Adrenal gland (tissue), 12 donors: ENCODE measurements around the gene CDON. TPM values are rescaled to one million over a fixed set of nuclear protein-coding genes. Genes with fewer than 3 reads are reported as not detected.

Experiments
- DNase-seq, 7 donors: peaks; one replicate each; pipeline ENCODE4 v3.0.0-alpha.2; 2019 to 2020
- H3K27ac ChIP-seq, 5 donors: fragments of 200-600 bp; sonication (generic) in 4 of 5; 1 replicate in 3 of 5; 2 replicates in 2 of 5; pipeline versions ENCODE4 v1.5.1 to v1.8.0; 2016 to 2020; ENCODE audit warnings: mild to moderate bottlenecking in 1 of 5
- H3K27me3 ChIP-seq: fragments of 200-600 bp; 2 replicates; pipeline ENCODE4 v1.8.0; 2021
- H3K36me3 ChIP-seq, 2 donors: fragments of 200-600 bp; replicated peaks in 1 of 2; 1 replicate in 1 of 2; 2 replicates in 1 of 2; pipeline versions ENCODE4 v1.5.1 to v1.8.0; 2018 to 2022
- H3K4me1 ChIP-seq, 2 donors: fragments of 200-600 bp; replicated peaks in 1 of 2; 1 replicate in 1 of 2; 2 replicates in 1 of 2; pipeline versions ENCODE4 v1.5.1 to v1.8.0; 2018 to 2021
- H3K4me3 ChIP-seq, 4 donors: fragments of 200-600 bp; sonication (generic) in 3 of 4; one replicate each; pipeline ENCODE4 v1.5.1; 2016 to 2018
- H3K9me3 ChIP-seq, 3 donors: fragments of 200-600 bp; sonication (generic) in 1 of 3; replicated peaks in 1 of 3; 1 replicate in 2 of 3; 2 replicates in 1 of 3; pipeline versions ENCODE4 v1.5.1 to v1.8.0; 2016 to 2021
- CTCF ChIP-seq, 6 experiments: fragments of 450-650 bp in 4 of 6; fragments of 200-600 bp in 2 of 6; sonication (generic) in 1 of 6; IDR thresholded peaks; 1 replicate in 5 of 6; 2 replicates in 1 of 6; pipeline versions ENCODE4 v1.5.1 to v1.8.0; 2016 to 2021; ENCODE audit warnings: antibody characterized with exemption in 6 of 6, mild to moderate bottlenecking in 2 of 6, moderate library complexity in 1 of 6
- POLR2A ChIP-seq, 2 donors: fragments of 450-650 bp; IDR thresholded peaks; one replicate each; pipeline ENCODE4 v1.6.1; 2017; ENCODE audit warnings: antibody characterized with exemption in 2 of 2, mild to moderate bottlenecking in 2 of 2, moderate library complexity in 1 of 2
- WGBS, 4 donors: extraction: QIAGEN DNeasy Blood & Tissue Kit in 2 of 4; methylation state at CpG; one replicate each; pipeline versions ENCODE4 v1.1.5 to v1.1.7; 2013 to 2017; 5-methylcytosine and 5-hydroxymethylcytosine counted together
- intact Hi-C, 2 donors: fragments of 100-400 bp; cut with DNase I; formaldehyde crosslinking; loops; one replicate each; pipeline versions ENCODE4 v1.14.1 to v1.15.0; 2022 to 2023
- polyA plus RNA-seq, 3 donors: library from polyadenylated mRNA; stranded (reverse); fragments of 200-250 nt in 2 of 3; fragments of 350-450 nt in 1 of 3; fragmentation: Illumina TruSeq in 1 of 3; extraction: RNeasy Lipid Tissue Mini Kit (QIAGEN cat#74804) in 1 of 3; gene quantifications; one replicate each; pipeline ENCODE4 v1.2.3, GENCODE V29; 2013 to 2014
- total RNA-seq, 9 donors: library from RNA; depleted of rRNA in 4 of 9; stranded (reverse); fragments of >200 nt in 4 of 9; fragments of 120-200 nt in 1 of 9; fragmentation: NEBNext Ultra II Directional in 1 of 9; extraction: Animal tissue kit (Norgen Biotek cat#: 25700) in 1 of 9; gene quantifications; one replicate each; pipeline versions ENCODE4 v1.1.0 to v1.2.4, GENCODE V29; 2013 to 2023
- donor health status: healthy with polysubstance abuse.
- donor health status: Bipolar disorder and iron deficiency.
- donor health status: DM: yes; HTN: yes; CAD: no.
- donor health status: DM: no; HTN: no; CAD: no.
- donor health status: DM: no; HTN: no; CAD: no.
- donor health status: DM: yes; HTN: yes; CAD: no.

CDON gene
- total and polyA plus RNA-seq, 12 donors, result 0.90 to 12.1 (median 3.9) TPM

- Histone ChIP-seq H3K4me3 (no peak overlapping the region), H3K27me3 (peaks cover 3% of the 10 kb centered on the region), H3K4me1 (peaks cover 0 to 3% of the 10 kb centered on the region in 2 donors), H3K36me3 (no peaks in the 10 kb centered on the region), H3K27ac (no peak overlapping the region), H3K9me3 (peaks cover 0 to 6% (median 0%) of the 10 kb centered on the region in 3 donors)
- intact Hi-C loops, result no loop called here
- WGBS, 4 donors, result 74 to 88% (median 79%) methylated on average over 9 of the region's 9 CpGs
- DNase-seq, result peak in 1 of 7 donors; percentile 36
- TF ChIP-seq POLR2A (IDR thresholded peaks at IDR 0.05) (no peak), CTCF (IDR thresholded peaks at IDR 0.05) (no peak)
These were observed 133.1 kb downstream of the CDON start for GRCh38 chr11:125929445-125930075.

- Histone ChIP-seq H3K9me3 (peaks cover 0 to 6% (median 0%) of the 10 kb centered on the region in 3 donors), H3K36me3 (no peaks in the 10 kb centered on the region), H3K4me1 (peaks cover 0 to 3% of the 10 kb centered on the region in 2 donors), H3K27ac (no peak overlapping the region), H3K27me3 (peaks cover 3% of the 10 kb centered on the region), H3K4me3 (no peak overlapping the region)
- DNase-seq, result peak in 1 of 7 donors; percentile 27
- no peak for TF ChIP-seq POLR2A (IDR thresholded peaks at IDR 0.05)
- TF ChIP-seq CTCF (IDR thresholded peaks at IDR 0.05), result no peak
- intact Hi-C loops, result no loop called here
- WGBS, 4 donors, result 85 to 88% (median 86%) methylated on average over 12 of the region's 12 CpGs
These were observed 136.0 kb downstream of the CDON start for GRCh38 chr11:125926682-125927081.

GRCh38 chr11:125925804-125926203 lies 136.9 kb downstream of the CDON start:
- peak in 1 of 7 donors; percentile 30 for DNase-seq
- H3K27me3 ChIP-seq, result peaks cover 3% of the 10 kb centered on the region
- H3K36me3 ChIP-seq, result no peaks in the 10 kb centered on the region
- no peak overlapping the region for H3K27ac ChIP-seq
- intact Hi-C loops, result loop anchor here in 1 of 2 donors (2.0 kb wide), 1 partner anchor 269 kb away; no protein-coding TSS in a partner anchor
- H3K4me1 ChIP-seq, result peaks cover 0 to 3% of the 10 kb centered on the region in 2 donors
- no peak overlapping the region for H3K4me3 ChIP-seq
- 71 to 81% (median 75%) methylated on average over 3 of the region's 3 CpGs for WGBS, 4 donors
- TF ChIP-seq POLR2A (IDR thresholded peaks at IDR 0.05), result no peak
- TF ChIP-seq CTCF (IDR thresholded peaks at IDR 0.05), result no peak
- H3K9me3 ChIP-seq, result peaks cover 0 to 6% (median 0%) of the 10 kb centered on the region in 3 donors

DNA sequence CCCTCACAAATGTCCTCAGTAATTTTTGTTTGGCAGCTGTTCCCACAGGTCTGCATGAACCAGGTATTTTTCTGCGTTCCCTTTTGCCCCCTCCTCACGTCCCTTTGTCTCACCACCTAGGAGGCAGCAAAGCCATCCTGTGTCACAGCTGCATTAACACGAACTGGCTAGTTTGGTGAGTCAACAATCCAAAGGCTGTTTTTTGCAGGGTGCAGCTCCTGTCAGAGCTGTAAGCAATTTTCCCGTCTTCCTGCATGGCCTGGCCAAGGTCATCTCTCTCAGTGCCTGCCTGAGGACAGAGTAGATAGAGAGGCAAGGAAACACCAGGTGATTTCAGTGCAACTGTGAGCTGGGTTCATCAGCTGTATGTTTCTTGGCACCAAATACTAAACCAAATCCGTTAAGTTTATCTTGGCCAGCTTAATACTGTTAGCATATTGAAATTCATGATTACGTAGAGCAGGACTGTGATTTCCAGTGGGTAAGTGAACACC lies 137.4 kb downstream of the CDON start:
- peak in 5 of 7 donors; percentile 38 to 53 (median 43) for DNase-seq
- peaks cover 3% of the 10 kb centered on the region for H3K27me3 ChIP-seq
- 27 to 44% (median 41%) methylated on average over 6 of the region's 6 CpGs for WGBS, 4 donors

More for the DNA sequence above, 137.4 kb downstream of the CDON start:
- Histone ChIP-seq H3K9me3 (peaks cover 0 to 6% (median 0%) of the 10 kb centered on the region in 3 donors), H3K4me3 (no peak overlapping the region), H3K4me1 (peaks cover 0 to 3% of the 10 kb centered on the region in 2 donors), H3K27ac (no peak overlapping the region), H3K36me3 (no peaks in the 10 kb centered on the region)
- TF ChIP-seq CTCF (IDR thresholded peaks at IDR 0.05), result no peak
- TF ChIP-seq POLR2A (IDR thresholded peaks at IDR 0.05), result no peak
- intact Hi-C loops, result loop anchor here in 1 of 2 donors (2.0 kb wide), 1 partner anchor 270 kb away; no protein-coding TSS in a partner anchor
